GM19463 (cell line): ENCODE measurements around the gene UBALD2.
"Not testable (repeated sequence)": the region's sequence is repeated elsewhere in the genome, so short reads cannot be mapped to it uniquely, and the experiment has no call there.

ENCODE experiments used
- ATAC-seq: cut with Tn5 transposase; IDR thresholded peaks from one replicate; pipeline ENCODE4 v1.9.1; 2021; ENCODE audit warnings: mild to moderate bottlenecking, moderate library complexity; ENCODE audit not compliant: unreplicated experiment

UBALD2 gene

DNA sequence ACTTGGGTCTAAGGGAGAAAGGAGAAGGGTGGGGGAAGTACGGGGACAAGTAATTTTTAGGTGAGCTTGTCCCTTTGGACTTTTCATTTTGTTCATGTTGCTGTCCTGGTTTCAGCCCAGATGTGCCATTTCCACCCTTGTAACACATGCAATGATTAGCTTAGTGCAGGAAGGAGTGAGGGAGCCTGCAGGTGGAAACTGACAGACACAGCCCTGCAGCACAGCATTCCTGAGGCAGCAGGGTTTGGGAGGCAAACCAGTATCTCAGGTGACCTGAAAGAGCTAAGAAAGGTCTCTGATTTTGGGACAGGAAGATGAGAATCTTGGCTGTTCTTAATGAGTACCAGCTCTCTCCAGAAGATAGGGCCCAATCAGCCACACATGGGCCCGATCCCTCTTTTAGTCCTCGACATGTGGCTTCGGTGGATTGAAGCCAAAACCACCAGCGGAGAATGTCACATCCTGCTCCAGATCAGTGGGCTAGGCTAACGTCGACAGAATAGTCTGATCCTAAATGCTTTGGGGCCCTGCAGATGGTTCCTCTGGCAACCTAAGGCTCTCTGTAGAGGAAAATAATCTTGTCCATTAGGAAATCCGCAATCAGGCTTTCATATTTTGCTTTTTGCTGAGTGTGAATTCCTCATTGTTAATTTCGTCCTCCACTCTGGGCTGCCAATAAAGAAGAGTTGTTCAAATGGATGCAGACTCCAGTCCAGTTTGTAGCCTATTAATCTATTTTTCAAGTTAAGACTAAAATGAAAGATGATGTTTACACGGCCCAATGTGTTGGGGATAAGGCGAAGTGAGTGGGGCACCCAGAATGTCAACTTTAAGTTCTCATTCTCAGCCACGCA, 21.1 kb upstream of the UBALD2 start:
- ATAC-seq: no peak

DNA sequence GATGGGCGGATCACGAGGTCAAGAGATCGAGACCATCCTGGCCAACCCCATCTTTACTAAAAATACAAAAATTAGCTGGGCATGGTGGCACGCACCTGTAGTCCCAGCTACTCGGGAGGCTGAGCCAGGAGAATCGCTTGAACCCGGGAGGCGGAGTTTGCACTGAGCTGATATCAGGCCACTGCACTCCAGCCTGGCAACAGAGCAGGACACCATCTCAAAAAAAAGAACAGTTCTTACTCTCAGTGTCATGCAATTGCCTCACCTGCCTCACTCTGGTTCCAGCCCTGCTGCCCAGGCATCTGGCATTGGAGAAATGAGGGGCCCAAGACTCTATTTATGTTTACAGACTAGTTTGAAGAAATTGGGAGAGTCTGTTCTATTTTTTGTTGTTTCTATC, 20.4 kb upstream of the UBALD2 start:
- ATAC-seq: not testable (repeated sequence)

DNA sequence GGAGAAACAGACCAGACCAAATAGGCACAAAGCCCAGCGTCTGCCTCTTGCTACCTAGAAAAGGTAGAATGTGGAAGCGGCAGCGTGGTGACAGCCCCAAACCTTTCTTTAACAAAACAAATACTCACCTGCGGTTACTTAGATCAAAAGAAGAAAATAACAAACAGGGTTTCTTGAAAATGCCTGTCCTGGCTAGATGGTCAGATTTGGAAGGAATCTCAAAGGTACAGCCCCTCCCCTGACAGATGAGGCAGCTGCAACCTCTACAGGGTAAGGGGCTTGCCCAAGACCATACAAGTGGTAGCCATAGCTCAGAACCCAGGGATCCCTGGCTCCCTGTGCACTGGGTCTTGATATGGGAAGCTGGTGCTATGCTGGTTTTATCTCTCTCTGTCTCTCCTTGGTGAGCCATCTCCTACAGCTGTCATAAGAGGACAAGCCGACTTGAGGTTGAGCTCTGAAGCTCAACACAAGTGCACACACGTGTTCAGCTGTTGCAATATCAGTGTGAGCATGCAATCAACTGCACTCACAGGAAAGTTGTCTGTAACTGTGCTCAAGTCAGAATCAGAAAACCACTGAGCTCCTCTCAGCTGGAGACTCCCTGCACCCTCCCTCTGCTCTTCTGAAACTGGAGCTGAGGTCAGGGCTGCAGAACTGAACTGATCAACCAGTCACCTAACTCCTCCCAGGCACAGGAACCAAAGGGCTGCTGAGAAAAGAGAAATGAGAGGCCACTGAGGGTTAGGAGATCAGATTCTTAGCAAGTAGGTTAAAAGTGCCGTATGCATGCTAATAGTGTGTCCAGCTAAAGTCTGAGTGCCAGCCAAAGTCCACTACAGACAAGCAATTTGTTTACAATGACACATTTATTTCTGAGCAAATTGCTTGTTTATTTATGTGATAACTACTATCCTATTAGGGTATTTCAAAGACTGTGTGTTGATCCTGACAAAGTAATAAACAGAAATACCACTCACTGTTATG, 18.8 kb upstream of the UBALD2 start:
- peak; percentile 96 for ATAC-seq

DNA sequence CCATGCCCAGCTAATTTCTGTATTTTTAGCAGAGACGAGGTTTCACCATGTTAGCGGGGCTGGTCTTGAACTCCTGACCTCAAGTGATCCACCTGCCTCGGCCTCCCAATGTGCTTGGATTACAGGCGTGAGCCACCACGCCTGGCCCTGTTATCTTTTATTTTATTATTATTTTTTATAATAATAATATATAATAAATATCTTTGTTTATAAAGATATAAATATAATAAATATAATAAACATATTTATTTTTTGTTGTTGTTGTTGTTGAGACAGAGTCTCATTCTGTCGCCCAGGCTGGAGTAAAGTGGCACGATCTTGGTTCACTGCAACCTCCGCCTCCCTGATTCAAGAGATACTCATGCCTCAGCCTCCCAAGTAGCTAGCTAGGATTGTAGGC, 17.8 kb upstream of the UBALD2 start:
- no peak for ATAC-seq

DNA sequence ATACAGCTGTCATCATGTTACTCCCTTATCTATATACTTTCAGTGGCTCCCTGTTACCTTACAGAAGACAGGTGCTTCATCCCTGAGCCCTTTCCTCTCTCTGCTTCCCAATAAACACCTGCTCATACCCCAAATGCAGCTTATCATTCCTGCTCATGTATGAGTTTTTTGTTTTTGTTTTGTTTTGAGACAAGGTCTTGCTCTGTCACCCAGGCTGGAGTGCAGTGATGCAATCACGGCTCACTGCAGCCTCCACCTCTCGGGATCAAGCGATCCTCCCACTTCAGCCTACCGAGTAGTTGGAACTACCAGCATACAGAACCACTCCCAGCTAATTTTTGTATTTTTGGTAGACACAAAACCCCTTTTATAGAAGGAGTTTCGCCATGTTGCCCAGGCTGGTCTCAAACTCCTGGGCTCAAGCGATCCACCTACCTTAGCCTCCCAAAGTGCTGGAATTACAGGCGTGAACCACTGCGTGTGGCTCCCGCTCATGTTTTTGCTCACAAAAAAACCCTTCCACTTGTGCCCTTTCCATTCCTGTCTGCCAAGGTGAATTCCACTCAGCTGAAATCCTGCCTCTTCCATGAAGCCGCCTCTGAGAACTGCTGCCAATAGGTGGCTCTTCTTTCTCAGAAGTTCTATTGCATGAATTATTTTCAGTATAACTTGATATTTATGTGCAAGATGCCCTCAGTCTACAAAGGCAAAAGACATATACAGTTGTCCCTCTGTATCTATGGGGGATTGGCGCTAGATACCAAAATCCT, 16.9 kb upstream of the UBALD2 start:
- no peak for ATAC-seq

DNA sequence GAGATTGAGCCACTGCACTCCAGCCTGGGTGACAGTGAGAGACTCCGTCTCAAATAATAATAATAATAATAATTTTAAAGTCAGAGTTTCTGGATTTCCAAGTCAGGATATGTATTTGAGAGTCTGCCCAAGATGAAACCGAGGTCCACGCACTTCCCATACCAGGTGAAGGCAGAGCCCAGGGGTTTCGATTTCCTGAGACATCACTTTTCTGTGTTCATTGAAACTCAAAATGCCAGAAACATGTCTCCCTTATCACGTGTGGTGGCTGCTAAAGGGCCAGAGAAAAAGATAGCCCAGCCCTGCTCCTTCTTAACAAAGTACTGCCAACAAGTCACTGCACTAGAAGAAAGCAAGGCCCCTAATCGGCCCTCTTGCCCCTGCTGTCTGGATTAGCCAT, 15.0 kb upstream of the UBALD2 start:
- ATAC-seq: no peak

DNA sequence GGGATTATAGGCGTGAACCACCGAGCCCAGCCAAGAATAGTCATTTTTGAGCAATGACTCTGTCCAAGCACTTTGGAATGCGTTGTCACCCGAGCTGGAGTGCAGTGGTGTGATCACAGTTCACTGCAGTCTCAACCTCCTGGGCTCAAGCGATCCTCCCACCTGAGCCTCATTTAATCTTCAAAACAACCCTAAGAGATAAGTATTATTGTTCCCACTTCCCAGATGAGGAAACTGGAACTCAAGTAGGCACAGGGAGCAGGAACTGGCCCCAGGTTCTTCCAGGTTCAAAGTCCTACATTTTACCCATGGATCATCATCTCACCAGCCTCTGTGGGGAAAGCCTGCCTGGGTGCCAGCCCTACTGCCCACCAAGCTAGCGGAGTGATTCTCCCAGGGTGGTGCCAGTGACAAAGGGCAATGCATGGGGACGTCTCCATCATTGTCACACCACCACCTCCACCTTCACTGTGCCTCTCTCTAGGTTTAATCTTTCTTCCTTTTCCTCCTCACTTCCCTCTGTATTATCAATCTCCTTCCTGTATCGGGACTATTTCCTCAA, 13.6 kb upstream of the UBALD2 start:
- no peak for ATAC-seq

DNA sequence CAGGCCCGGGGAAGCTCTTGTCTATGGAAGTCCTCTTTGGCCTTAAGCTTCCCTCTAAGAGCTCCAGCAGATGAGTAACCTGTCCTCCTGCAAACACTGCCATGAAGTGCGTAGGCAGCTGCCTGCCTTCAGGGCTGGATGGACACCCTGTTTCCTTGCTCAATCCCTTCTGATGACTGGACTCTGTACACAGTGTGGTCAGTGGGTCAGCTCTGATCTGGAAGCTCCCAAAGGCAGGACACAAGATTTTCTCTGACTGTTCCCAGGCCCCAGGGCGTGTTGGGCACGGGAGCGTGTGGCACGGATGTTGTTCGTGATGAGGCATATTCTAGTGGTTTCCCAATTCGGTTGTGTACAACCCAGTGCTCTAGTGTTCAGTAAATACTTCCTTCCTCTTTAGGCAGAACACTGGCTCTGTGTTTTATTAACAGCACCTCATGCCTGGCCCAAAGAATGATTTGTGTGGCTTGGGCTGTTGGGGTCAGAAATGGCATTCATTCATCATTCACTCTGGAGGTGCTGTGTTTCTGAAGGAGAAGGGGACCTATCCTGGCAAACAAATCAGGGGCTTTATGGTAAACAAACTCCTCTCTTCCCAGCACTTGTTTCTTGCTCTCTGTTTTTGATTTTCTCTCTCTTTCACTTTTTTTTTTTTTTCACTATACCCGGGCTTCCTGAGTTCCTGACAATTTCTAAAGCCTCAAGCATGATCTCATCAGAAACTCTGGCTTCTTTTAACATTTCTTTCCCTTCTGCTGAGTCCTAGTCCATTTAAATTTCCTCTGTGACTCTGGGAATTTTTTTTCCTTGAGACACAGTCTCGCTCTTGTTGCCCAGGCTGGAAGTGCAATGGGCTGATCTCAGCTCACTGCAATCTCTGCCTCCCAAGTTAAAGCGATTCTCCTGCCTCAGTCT, 12.9 kb upstream of the UBALD2 start:
- ATAC-seq: peak; percentile 45

DNA sequence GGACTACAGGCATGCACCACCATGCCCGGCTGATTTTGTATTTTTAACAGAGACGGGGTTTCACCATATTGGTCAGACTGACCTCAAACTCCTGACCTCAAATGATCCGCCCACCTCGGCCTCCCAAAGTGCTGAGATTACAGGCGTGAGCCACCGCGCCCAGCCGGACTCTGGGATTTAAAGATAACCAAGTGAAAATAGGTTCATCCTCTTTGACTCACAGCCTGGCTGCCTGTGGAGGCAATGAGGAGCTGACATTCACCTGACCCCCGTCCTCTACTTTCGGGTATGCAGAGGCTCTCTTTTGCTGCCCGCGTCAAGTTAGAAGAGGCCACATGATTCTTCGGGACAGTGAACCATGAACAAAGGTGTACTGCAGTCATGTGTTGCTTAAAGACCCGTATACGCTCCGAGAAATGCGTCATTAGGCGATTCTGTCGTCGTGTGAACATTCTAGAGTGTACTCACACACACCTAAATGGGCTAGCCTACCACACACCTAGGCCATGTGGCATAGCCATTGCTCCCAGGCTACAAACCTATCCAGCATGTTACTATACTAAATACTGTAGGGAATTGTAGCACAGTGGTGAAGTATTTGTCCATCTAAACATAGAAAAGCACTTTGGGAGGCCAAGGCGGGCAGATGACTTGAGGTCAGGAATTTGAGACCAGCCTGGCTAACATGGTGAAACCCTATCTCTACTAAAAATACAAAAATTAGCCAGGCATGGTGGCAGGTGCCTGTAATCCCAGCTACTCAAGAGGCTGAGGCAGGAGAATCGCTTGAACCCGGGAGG, 12.0 kb upstream of the UBALD2 start:
- ATAC-seq: not testable (repeated sequence)

DNA sequence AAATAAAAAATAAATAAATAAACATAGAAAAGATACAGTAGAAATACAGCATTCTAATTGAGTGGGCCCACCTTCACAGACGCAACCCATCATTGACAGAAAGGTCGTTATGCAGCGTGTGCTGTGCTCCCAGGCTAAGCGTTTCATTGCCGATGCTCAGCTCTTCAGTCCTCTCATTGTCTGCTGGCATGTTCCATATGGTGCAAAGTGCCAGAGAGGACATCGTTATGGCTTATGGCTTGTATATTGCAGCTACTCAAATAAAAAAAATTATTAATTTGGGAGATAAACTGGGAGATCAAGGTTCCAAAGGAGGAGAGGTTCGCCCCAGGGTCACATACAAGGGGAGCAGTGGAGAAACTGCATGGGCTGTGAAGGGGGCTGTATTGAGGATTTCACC, 11.3 kb upstream of the UBALD2 start:
- ATAC-seq: no peak

DNA sequence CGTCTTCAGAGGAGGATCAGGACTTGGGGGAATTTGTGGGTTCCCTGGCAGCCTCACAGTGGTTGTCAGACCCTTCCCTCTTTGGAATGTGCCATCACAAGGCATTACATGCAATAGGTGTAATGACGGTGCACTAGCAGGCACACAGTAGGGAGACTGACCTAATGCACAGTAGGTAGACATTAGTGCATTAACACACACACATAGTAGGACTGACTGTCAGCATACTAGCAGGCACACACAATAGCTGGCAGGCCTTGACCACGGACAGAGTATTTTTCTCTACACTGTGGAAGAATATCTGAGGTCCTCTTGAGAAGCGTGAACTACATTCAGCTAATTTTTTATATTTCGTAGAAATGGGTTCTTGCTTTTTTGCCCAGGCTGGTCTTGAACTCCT, 10.9 kb upstream of the UBALD2 start:
- ATAC-seq: no peak

DNA sequence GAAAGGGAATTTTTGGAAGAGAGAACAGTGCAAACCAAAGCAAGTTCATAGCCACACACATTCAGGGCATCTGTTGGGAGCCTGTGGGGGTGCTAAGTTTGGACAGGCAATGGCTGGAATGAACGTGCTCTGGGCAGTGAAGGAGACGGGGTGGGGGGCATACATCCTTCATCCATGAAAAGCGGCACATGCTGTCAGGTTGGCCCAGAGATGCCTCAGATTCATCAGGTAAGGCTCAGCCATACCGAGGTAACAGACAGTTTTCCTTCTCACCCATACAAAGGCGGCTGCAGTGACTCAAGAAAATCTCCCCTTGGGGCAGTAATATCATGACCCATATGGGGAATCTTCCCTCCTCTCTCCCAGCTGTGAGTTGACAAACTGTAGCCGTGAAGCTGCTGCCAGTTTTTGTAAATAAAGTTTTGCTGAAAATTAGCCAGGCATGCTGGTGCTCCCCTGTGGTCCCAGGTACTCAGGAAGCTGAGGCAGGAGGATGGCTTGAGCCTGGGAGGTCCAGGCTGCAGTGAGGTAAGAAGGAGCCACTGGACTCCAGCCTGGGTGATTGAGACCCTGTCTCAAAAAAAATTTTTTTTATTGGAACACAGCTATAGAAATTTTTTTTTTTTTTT, 9.2 kb upstream of the UBALD2 start:
- no peak for ATAC-seq

DNA sequence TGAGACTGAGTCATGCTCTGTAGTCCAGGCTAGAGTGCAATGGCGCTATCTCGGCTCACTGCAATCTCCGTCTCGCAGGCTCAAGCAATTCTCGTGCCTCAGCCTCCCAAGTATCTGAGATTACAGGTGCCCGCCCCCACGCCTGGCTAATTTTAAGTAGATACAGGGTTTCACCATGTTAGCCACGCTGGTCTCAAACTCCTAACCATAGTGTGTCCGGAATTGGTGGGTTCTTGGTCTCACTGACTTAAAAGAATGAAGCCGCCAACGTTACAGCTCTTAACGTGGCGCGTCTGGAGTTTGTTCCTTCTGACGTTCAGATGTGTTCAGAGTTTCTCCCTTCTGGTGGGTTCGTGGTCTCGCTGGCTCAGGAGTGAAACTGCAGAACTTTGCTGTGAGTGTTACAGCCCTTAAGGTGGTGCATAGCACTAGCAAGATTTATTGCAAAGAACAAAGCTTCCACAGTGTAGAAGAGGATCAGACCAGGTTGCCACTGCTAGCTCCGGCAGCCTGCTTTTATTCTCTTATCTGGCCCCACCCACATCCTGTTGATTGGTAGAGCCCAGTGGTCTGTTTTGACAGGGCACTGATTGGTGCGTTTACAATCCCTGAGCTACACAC, 8.6 kb upstream of the UBALD2 start:
- not testable (repeated sequence) for ATAC-seq

DNA sequence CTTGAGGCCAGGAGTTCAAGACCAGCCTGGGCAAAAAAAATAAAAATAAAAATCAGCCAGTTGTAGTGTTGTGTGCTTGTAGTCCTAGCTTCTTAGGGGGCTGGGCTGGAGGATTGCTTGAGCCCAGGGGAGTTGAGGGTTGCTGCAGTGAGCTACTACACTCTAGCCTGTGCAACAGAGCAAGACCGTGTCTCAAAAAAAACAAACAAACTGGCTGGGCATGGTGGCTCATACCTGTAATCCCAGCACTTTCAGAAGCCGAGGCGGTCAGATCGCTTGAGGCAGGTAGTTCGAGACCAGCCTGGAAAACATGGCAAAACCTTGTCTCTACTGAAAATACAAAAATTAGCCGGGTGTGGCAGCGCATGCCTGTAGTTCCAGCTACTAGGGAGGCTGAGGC, 4.9 kb upstream of the UBALD2 start:
- no peak for ATAC-seq

DNA sequence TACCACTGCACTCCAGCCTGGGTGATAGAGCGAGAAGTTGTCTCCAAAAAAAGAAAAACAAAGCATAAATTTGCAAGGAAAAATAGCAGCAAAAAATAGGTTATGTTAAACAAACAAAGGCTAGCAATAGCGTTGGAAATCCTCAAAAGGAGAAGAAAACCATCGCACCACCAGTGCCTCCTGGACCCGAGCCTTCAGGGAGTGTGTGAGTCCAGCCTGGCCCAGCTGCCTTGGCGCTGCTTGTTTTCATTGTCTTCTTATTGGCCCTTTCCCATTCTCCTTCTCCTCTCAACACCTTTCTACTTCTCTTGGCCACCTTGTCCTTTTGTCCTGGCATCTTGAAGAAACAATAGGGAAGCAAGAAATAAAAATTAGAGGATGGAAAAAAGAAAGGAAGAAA, 4.5 kb upstream of the UBALD2 start:
- ATAC-seq: no peak

DNA sequence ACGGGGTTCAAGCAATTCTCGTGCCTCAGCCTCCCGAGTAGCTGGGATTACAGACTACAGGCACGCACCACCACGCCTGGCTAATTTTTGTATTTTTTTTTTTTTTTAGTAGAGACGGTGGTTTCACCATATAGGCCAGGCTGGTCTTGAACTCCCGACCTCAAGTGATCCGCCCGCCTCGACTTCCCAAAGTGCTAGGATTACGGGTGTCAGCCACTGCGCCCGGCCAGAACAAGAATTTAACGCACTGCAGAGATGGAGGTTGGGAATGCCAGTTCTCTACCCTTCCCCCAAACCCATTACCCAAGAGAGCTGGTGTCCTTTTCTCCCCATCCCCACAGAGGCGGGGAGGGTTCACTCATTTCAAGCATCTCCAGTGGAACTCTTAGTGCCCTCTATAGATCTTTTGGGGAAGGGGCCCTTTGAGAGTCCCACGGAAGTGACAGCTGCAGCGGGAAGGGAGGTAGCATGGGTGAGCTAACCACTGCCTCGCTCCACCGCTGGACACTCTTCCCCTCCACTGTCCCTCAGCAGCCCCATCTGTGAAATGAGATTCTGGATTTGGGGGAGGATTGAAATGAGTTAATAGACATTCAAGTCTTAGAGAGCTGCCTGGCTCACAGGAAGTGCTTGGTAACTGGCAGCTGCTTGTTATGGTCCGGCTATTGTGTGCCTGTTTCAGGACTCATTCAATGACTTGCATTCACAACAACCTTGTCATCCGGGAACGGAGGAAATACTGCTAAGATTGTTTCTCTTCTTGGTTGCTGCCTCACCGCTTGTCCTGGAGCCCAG, 3.5 kb upstream of the UBALD2 start:
- ATAC-seq: no peak

DNA sequence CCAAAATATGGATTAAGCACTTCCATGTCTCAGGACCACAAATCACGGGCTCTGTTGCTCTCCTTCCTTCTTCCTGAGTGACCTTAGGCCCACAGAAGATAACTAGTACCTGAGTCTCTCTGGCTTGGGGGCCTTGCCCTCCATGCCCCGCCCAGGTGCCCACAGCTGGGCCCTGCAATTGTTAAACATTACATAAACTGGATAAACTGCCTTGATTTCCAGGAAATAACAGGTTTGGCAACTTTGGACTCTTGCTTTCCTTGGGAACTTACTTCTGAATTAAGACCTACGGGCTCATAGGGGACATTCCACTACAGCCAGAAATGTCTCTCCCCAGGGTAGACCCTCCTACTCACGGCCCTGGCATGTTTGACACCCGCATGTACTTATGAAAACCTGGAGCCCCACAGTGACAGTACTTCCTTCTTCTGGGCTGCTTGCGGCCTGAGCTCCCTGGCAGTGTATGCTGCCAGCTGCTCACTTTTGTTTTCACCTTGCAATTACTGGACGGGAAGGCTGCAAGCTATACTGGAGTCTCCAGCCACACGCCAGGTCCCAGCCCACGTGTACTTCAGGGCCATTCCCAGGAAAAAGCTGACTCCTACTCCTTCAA, 2.3 kb upstream of the UBALD2 start:
- ATAC-seq: no peak
